AML-193 (cell line): ENCODE measurements around the gene EFEMP1.

Experiments used
- DNase-seq, 2 experiments: peaks; one replicate each; lab custom pipeline; 2025; lab: John Stamatoyannopoulos, UW

EFEMP1 gene

GRCh38 chr2:55923091-55923981 is at the start of gene EFEMP1:
EFEMP1 (minus strand) TSS chr2:55923782; CDS start chr2:55922440, 1,342 bp downstream.
- no peak for DNase-seq

GRCh38 chr2:55970500-55970899 is 46.9 kb upstream of the EFEMP1 start:
- no peak for DNase-seq

- no peak for DNase-seq
Observed at GRCh38 chr2:55968941-55969340, 45.4 kb upstream of the EFEMP1 start.

- DNase-seq, result no peak
Observed at GRCh38 chr2:55966401-55967118, 43.0 kb upstream of the EFEMP1 start.

GRCh38 chr2:55965966-55966365 is 42.4 kb upstream of the EFEMP1 start:
- DNase-seq, result no peak

GRCh38 chr2:55965276-55965675 is 41.7 kb upstream of the EFEMP1 start:
- DNase-seq, result no peak

- DNase-seq, result no peak
Observed at GRCh38 chr2:55962915-55963314, 39.3 kb upstream of the EFEMP1 start.

GRCh38 chr2:55961318-55961911 is 37.8 kb upstream of the EFEMP1 start:
- DNase-seq, result peak; percentile 22 to 23

- no peak for DNase-seq
Observed at GRCh38 chr2:55958756-55959155, 35.2 kb upstream of the EFEMP1 start.

GRCh38 chr2:55957142-55957541 is 33.6 kb upstream of the EFEMP1 start:
- no peak for DNase-seq

- DNase-seq, result no peak
Observed at GRCh38 chr2:55954306-55955035, 30.9 kb upstream of the EFEMP1 start.

- no peak for DNase-seq
Observed at GRCh38 chr2:55952415-55952814, 28.8 kb upstream of the EFEMP1 start.

- DNase-seq, result no peak
Observed at GRCh38 chr2:55951533-55951932, 28.0 kb upstream of the EFEMP1 start.

- DNase-seq, result no peak
Observed at GRCh38 chr2:55949613-55950012, 26.0 kb upstream of the EFEMP1 start.

- DNase-seq, result no peak
Observed at GRCh38 chr2:55949211-55949610, 25.6 kb upstream of the EFEMP1 start.

- DNase-seq, result no peak
Observed at GRCh38 chr2:55948176-55948923, 24.8 kb upstream of the EFEMP1 start.

- no peak for DNase-seq
Observed at GRCh38 chr2:55947752-55948151, 24.2 kb upstream of the EFEMP1 start.

GRCh38 chr2:55946793-55947192 is 23.2 kb upstream of the EFEMP1 start:
- DNase-seq, result no peak

- DNase-seq, result no peak
Observed at GRCh38 chr2:55943466-55943865, 19.9 kb upstream of the EFEMP1 start.

- no peak for DNase-seq
Observed at GRCh38 chr2:55936351-55936750, 12.8 kb upstream of the EFEMP1 start.

- no peak for DNase-seq
Observed at GRCh38 chr2:55934337-55934736, 10.8 kb upstream of the EFEMP1 start.
